HG02678 (cell line): Measurements from ENCODE around the gene ELAVL3.
"Not testable (repeated sequence)": the region's sequence is repeated elsewhere in the genome, so short reads cannot be mapped to it uniquely, and the experiment has no call there.

Source experiments
- ATAC-seq: cut with Tn5 transposase; IDR thresholded peaks from one replicate; pipeline ENCODE4 v1.9.1; 2021; ENCODE audit warnings: mild to moderate bottlenecking, moderate library complexity; ENCODE audit not compliant: unreplicated experiment

The ELAVL3 gene

GRCh38 chr19:11444059-11444458 is 36.8 kb downstream of the ELAVL3 start:
- no peak for ATAC-seq

- ATAC-seq = no peak
Observed at GRCh38 chr19:11437955-11438354, 42.9 kb downstream of the ELAVL3 start.

- no peak for ATAC-seq
Observed at GRCh38 chr19:11435833-11436313, 45.0 kb downstream of the ELAVL3 start.

GRCh38 chr19:11435057-11435832 is 45.6 kb downstream of the ELAVL3 start, which contains the start of the genes ODAD3 and PRKCSH:
Gene ODAD3 (minus strand): TSS chr19:11435121. CDS start chr19:11435016, 105 bp downstream.
Gene PRKCSH (plus strand): TSS chr19:11435635. CDS start chr19:11436118, 483 bp downstream.
- peak; percentile 89 for ATAC-seq

- ATAC-seq = peak; percentile 4
Observed at GRCh38 chr19:11434703-11435056, 46.2 kb downstream of the ELAVL3 start.

GRCh38 chr19:11433526-11433925 is 47.3 kb downstream of the ELAVL3 start:
- not testable (repeated sequence) for ATAC-seq

- ATAC-seq = no peak
Observed at GRCh38 chr19:11426656-11427055, 54.2 kb downstream of the ELAVL3 start.

GRCh38 chr19:11425719-11426457 is 55.0 kb downstream of the ELAVL3 start:
- no peak for ATAC-seq

- ATAC-seq = no peak
Observed at GRCh38 chr19:11423791-11424181, 57.1 kb downstream of the ELAVL3 start.

GRCh38 chr19:11423164-11423790 is 57.6 kb downstream of the ELAVL3 start:
- ATAC-seq = no peak

GRCh38 chr19:11422163-11423065 is 58.4 kb downstream of the ELAVL3 start:
- peak; percentile 59 for ATAC-seq

- ATAC-seq = peak; percentile 34
Observed at GRCh38 chr19:11421371-11422098, 59.3 kb downstream of the ELAVL3 start.

- ATAC-seq = no peak
Observed at GRCh38 chr19:11420429-11421370, 60.1 kb downstream of the ELAVL3 start.

GRCh38 chr19:11418549-11419506 is 62.0 kb downstream of the ELAVL3 start, which contains the start of gene RGL3:
Gene RGL3 (minus strand): TSS chr19:11419314. CDS start chr19:11419278, 36 bp downstream.
- ATAC-seq = no peak

- ATAC-seq = no peak
Observed at GRCh38 chr19:11418094-11418548, 62.7 kb downstream of the ELAVL3 start.

GRCh38 chr19:11416346-11417052 is 64.3 kb downstream of the ELAVL3 start:
- ATAC-seq = no peak

- no peak for ATAC-seq
Observed at GRCh38 chr19:11414544-11414943, 66.3 kb downstream of the ELAVL3 start.
